Measurements from ENCODE around the gene PXYLP1.

GRCh38 chr3:141292356-141293058 lies 60.9 kb downstream of the PXYLP1 start:
- TF ChIP-seq TAF1 (IDR thresholded peaks at IDR 0.05; ENCODE audit: low read depth) (no peak), CTCF (IDR thresholded peaks at IDR 0.05; ENCODE audit: poor library complexity, severe bottlenecking) (no peak), EZH2 (IDR thresholded peaks at IDR 0.05; ENCODE audit: borderline replicate concordance, insufficient read depth, low read length, poor library complexity, severe bottlenecking) (no peak), RAD21 (conservative IDR thresholded peaks at IDR 0.05) (no peak), POLR2AphosphoS5 (IDR thresholded peaks at IDR 0.05) (no peak), EP300 (conservative IDR thresholded peaks at IDR 0.05; ENCODE audit: poor library complexity, severe bottlenecking) (no peak)

Data from neural cell (in vitro differentiated cells).